ENCODE measurements around the gene SEC63. TPM values are rescaled to one million over a fixed set of nuclear protein-coding genes. Genes with fewer than 3 reads are reported as not detected.

The SEC63 gene
- total RNA-seq, 1 donor from 2014 or later = 154 TPM

DNA sequence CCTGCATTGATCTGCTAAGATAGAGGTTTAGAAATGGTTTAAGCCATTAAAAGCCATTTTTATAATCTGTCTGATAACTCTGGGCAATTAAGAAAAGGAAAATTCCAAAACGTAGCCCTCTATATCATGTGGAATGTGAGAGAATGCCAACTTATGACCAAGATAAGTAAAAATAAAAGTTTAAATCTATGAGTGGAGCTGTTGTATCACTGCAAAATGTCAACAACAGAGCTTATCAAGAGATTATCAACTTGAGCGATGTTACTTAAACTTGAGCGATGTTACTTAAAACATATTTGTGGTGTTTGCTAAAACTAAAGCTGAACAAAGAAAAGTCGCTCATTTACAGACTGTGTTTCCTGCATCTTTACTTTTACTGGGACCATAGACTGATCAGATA lies 87.0 kb downstream of the SEC63 start:
- no peak overlapping the region for H3K4me3 Mint-ChIP-seq
- H3K4me1 Mint-ChIP-seq = peaks cover 2% of the 10 kb centered on the region
- H3K36me3 Mint-ChIP-seq = peaks cover 36% of the 10 kb centered on the region
- H3K27ac Mint-ChIP-seq = no peak overlapping the region
- no peak for DNase-seq (ENCODE audit: low spot score in 2 of 2, unreplicated experiment in 2 of 2)
- H3K9me3 Mint-ChIP-seq = no peaks in the 10 kb centered on the region
- no peaks in the 10 kb centered on the region for H3K27me3 Mint-ChIP-seq (ENCODE audit: low read depth)
- TF ChIP-seq, protein P1, sequence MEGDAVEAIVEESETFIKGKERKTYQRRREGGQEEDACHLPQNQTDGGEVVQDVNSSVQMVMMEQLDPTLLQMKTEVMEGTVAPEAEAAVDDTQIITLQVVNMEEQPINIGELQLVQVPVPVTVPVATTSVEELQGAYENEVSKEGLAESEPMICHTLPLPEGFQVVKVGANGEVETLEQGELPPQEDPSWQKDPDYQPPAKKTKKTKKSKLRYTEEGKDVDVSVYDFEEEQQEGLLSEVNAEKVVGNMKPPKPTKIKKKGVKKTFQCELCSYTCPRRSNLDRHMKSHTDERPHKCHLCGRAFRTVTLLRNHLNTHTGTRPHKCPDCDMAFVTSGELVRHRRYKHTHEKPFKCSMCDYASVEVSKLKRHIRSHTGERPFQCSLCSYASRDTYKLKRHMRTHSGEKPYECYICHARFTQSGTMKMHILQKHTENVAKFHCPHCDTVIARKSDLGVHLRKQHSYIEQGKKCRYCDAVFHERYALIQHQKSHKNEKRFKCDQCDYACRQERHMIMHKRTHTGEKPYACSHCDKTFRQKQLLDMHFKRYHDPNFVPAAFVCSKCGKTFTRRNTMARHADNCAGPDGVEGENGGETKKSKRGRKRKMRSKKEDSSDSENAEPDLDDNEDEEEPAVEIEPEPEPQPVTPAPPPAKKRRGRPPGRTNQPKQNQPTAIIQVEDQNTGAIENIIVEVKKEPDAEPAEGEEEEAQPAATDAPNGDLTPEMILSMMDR (IDR thresholded peaks at IDR 0.05; ENCODE audit: unreplicated experiment) = no peak

DNA sequence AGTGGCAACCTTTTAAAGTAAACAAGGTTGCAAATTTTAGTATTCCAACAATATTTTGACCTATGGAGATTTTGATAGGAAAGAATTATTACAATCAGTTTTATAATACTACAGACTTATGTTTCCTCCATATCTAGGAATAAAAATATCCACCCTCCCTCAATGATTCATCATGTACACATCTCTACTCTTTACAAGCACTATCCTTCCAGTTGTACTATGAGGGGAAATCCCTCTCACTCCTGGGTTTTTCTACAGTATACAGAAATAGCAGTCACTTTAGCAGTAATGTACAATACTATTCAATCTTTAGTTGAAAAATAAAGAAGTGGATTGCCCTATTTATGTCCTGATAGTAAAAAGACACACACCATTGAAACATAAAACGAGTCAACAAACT lies 87.6 kb downstream of the SEC63 start:
- Mint-ChIP-seq H3K4me3 (no peak overlapping the region), H3K9me3 (no peaks in the 10 kb centered on the region)

DNA sequence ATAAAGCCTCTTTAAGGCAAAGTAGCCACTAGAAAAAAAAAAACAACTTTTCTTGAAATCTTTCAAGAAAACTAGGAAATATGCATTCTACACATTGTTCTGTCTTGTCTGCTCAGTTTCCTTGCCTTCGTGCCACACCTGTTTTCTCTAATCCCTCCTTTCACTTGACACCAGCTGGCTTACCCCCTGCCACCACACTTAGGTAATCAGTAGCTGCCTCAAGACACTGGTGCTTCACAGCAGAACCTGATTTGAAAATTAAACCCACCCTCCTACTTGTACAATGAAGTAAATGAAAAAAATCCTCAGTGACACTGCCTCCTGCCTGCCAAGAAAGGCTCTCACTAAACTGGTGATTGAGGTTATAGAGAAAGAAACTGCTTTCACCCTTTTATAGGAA lies 88.1 kb downstream of the SEC63 start:
- TF ChIP-seq, protein P1 (IDR thresholded peaks at IDR 0.05; ENCODE audit: unreplicated experiment) = no peak
- Mint-ChIP-seq H3K9me3 (no peaks in the 10 kb centered on the region), H3K36me3 (peaks cover 29% of the 10 kb centered on the region), H3K4me3 (no peak overlapping the region), H3K27me3 (ENCODE audit: low read depth) (no peaks in the 10 kb centered on the region), H3K27ac (peak overlapping the region; percentile 53), H3K4me1 (peaks cover 2% of the 10 kb centered on the region)
- DNase-seq (ENCODE audit: low spot score in 2 of 2, unreplicated experiment in 2 of 2) = no peak

More for the DNA sequence above, 87.6 kb downstream of the SEC63 start:
- DNase-seq (ENCODE audit: low spot score in 2 of 2, unreplicated experiment in 2 of 2) = no peak
- Mint-ChIP-seq H3K36me3 (peaks cover 33% of the 10 kb centered on the region), H3K4me1 (peaks cover 2% of the 10 kb centered on the region), H3K27me3 (ENCODE audit: low read depth) (no peaks in the 10 kb centered on the region), H3K27ac (peak overlapping the region; percentile 25)
- TF ChIP-seq, protein P1 (IDR thresholded peaks at IDR 0.05; ENCODE audit: unreplicated experiment) = no peak

DNA sequence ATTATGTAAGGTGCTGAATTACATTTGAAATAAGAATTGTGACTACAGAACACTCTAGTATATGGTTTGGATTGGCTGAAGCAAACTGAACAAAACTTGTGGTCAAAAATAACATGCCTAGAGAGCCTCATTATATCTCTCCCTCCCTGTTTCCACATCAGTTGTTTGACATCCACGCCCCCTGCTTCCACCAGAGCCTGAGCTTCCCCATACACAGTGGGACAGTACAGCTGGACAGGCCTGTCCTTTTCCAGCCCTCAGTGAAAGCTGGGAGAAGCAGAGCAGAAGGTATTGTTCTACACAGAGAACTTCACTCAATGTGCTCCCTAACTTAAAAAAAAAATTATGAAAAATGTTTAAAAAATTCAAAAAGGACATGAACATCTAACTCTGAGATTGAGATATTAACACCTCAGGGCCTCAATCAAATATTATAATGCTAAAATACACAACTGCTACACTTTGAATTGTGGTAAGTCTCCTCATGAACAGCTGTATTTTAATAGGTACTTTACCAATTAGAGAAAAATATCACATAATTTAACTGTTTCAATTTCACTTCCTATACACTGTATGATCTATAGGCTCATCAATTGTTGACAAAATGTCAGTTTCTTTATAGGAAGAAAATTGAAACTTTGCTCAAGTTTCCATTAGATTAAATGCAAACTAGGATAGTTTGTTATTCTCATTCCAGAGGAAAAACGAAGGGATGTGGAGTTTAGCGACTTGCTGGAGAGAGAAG lies 89.0 kb downstream of the SEC63 start:
- H3K4me1 Mint-ChIP-seq = peaks cover 2% of the 10 kb centered on the region
- H3K36me3 Mint-ChIP-seq = peaks cover 24% of the 10 kb centered on the region
- TF ChIP-seq, protein P1 (IDR thresholded peaks at IDR 0.05; ENCODE audit: unreplicated experiment) = no peak
- no peaks in the 10 kb centered on the region for H3K27me3 Mint-ChIP-seq (ENCODE audit: low read depth)
- H3K27ac Mint-ChIP-seq = no peak overlapping the region
- DNase-seq (ENCODE audit: low spot score in 2 of 2, unreplicated experiment in 2 of 2) = no peak
- H3K4me3 Mint-ChIP-seq = no peak overlapping the region
- H3K9me3 Mint-ChIP-seq = no peaks in the 10 kb centered on the region

DNA sequence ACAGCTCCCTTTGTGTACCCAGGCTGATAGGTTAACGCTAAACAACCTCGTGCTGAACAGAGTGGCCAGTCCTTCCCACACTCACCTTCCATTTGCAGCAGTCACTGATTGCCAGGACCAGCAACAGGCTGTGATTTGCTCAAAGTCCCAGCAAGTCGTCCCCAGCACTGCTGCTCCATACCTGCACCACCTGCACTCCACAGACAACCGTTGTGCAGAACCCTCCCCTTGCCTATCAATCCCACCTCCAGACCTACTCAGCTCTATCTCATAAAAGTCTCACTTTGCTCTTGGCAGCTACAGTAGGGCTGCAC lies 90.7 kb downstream of the SEC63 start:
- no peaks in the 10 kb centered on the region for H3K27me3 Mint-ChIP-seq (ENCODE audit: low read depth)
- no peak for DNase-seq (ENCODE audit: low spot score in 2 of 2, unreplicated experiment in 2 of 2)
- no peaks in the 10 kb centered on the region for H3K9me3 Mint-ChIP-seq
- peaks cover 2% of the 10 kb centered on the region for H3K4me1 Mint-ChIP-seq
- TF ChIP-seq, protein P1 (IDR thresholded peaks at IDR 0.05; ENCODE audit: unreplicated experiment) = no peak
- H3K36me3 Mint-ChIP-seq = peaks cover 20% of the 10 kb centered on the region
- H3K4me3 Mint-ChIP-seq = no peak overlapping the region
- H3K27ac Mint-ChIP-seq = no peak overlapping the region

All from mesothelial cell of epicardium (in vitro differentiated cells).